CD4-positive, alpha-beta T cell treated with Interleukin-1 beta for 1 hour (primary cell): ENCODE data around the gene RRH.

Source experiments
- DNase-seq, 2 donors: peaks; one replicate each; pipeline ENCODE4 v3.0.0-alpha.2; 2020 to 2022

RRH gene

DNA sequence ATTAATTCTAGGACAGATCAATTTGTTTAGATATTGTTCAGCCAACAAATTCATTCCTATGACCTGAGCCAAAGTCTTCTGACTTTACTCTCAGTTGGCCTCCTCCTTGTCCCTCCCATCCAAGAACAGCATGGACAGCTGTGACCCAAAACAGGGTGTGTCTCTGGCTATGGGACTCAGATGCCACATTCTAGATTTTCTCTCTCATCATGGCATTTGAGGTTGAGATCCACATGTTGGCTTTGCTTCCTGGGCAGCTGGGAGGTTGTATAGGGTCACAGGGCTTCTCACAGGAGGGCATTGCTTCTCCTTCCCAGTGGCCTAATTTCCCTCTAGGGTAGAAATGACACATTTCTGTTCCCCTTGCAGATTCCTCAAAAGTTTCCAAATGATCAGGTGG lies 62.3 kb downstream of the RRH start:
- DNase-seq = no peak
